ENCODE results near the gene ZNF692. TPM values are rescaled to one million over a fixed set of nuclear protein-coding genes. Genes with fewer than 3 reads are reported as not detected.

ZNF692 gene
- total RNA-seq, 6 donors from 2014 or later = 25.7 to 248 (median 34.1) TPM

- TF ChIP-seq POLR2AphosphoS5 (IDR thresholded peaks at IDR 0.05) (no peak), EP300 (IDR thresholded peaks at IDR 0.05) (no peak), POLR2A (IDR thresholded peaks at IDR 0.05) (no peak)
- TF ChIP-seq, protein P1, sequence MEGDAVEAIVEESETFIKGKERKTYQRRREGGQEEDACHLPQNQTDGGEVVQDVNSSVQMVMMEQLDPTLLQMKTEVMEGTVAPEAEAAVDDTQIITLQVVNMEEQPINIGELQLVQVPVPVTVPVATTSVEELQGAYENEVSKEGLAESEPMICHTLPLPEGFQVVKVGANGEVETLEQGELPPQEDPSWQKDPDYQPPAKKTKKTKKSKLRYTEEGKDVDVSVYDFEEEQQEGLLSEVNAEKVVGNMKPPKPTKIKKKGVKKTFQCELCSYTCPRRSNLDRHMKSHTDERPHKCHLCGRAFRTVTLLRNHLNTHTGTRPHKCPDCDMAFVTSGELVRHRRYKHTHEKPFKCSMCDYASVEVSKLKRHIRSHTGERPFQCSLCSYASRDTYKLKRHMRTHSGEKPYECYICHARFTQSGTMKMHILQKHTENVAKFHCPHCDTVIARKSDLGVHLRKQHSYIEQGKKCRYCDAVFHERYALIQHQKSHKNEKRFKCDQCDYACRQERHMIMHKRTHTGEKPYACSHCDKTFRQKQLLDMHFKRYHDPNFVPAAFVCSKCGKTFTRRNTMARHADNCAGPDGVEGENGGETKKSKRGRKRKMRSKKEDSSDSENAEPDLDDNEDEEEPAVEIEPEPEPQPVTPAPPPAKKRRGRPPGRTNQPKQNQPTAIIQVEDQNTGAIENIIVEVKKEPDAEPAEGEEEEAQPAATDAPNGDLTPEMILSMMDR (IDR thresholded peaks at IDR 0.05) = no peak
- Histone ChIP-seq H3K4me1 (peaks cover 18 to 26% (median 24%) of the 10 kb centered on the region in 4 donors), H3K9me3 (no peaks in the 10 kb centered on the region), H3K27me3 (no peaks in the 10 kb centered on the region), H3K27ac (peak overlapping the region; percentile 84 to 96 (median 93)), H3K36me3 (peaks cover 0 to 20% (median 5%) of the 10 kb centered on the region in 4 donors), H3K4me3 (peak overlapping the region; percentile 45 to 76 (median 52))
- 15 to 26% methylated on average over 4 of the region's 4 CpGs for WGBS, 2 donors
- ATAC-seq (ENCODE audit: low FRiP score in 2 of 2) (peak in 1 of 2 donors; percentile 1), DNase-seq (no peak)
Observed at GRCh38 chr1:248857749-248858095, 1.2 kb downstream of the ZNF692 start.

- peak in 1 of 2 donors; percentile 76 for DNase-seq
- H3K9me3 ChIP-seq = no peaks in the 10 kb centered on the region
- peak overlapping the region in 1 of 4 donors; percentile 56 for H3K4me3 ChIP-seq
- TF ChIP-seq EP300 (IDR thresholded peaks at IDR 0.05) = no peak
- TF ChIP-seq POLR2AphosphoS5 (IDR thresholded peaks at IDR 0.05) = no peak
- TF ChIP-seq, protein P1 (IDR thresholded peaks at IDR 0.05) = no peak
- TF ChIP-seq POLR2A (IDR thresholded peaks at IDR 0.05) = no peak
- H3K4me1 ChIP-seq = peaks cover 15 to 24% (median 20%) of the 10 kb centered on the region in 4 donors
- 85 to 91% methylated on average over 5 to 7 of the region's 7 CpGs for WGBS, 2 donors
- peaks cover 0 to 20% (median 5%) of the 10 kb centered on the region in 4 donors for H3K36me3 ChIP-seq
- ATAC-seq (ENCODE audit: low FRiP score in 2 of 2) = no peak
- peak overlapping the region in 3 of 4 donors; percentile 90 to 96 (median 96) for H3K27ac ChIP-seq
- H3K27me3 ChIP-seq = no peaks in the 10 kb centered on the region
Observed at GRCh38 chr1:248857201-248857600, 1.7 kb downstream of the ZNF692 start.

GRCh38 chr1:248856176-248856575 is 2.7 kb downstream of the ZNF692 start:
- WGBS, 2 donors = 94 to 97% methylated on average over 1 of the region's 1 CpG
- no peak for TF ChIP-seq POLR2AphosphoS5 (IDR thresholded peaks at IDR 0.05)
- TF ChIP-seq EP300 (IDR thresholded peaks at IDR 0.05) = no peak
- TF ChIP-seq, protein P1 (IDR thresholded peaks at IDR 0.05) = no peak
- no peak for TF ChIP-seq POLR2A (IDR thresholded peaks at IDR 0.05)
- H3K27me3 ChIP-seq = no peaks in the 10 kb centered on the region
- peaks cover 15 to 24% (median 20%) of the 10 kb centered on the region in 4 donors for H3K4me1 ChIP-seq
- no peak overlapping the region for H3K27ac ChIP-seq
- H3K9me3 ChIP-seq = no peaks in the 10 kb centered on the region
- ATAC-seq (ENCODE audit: low FRiP score in 2 of 2) (no peak), DNase-seq (no peak)
- no peak overlapping the region for H3K4me3 ChIP-seq
- H3K36me3 ChIP-seq = peaks cover 0 to 22% (median 6%) of the 10 kb centered on the region in 4 donors

GRCh38 chr1:248855580-248855979 is 3.3 kb downstream of the ZNF692 start:
- Histone ChIP-seq H3K36me3 (peaks cover 0 to 28% (median 12%) of the 10 kb centered on the region in 4 donors), H3K27me3 (no peaks in the 10 kb centered on the region), H3K4me3 (no peak overlapping the region), H3K9me3 (no peaks in the 10 kb centered on the region), H3K27ac (no peak overlapping the region), H3K4me1 (peaks cover 15 to 24% (median 20%) of the 10 kb centered on the region in 4 donors)
- TF ChIP-seq, protein P1 (IDR thresholded peaks at IDR 0.05) = no peak
- TF ChIP-seq EP300 (IDR thresholded peaks at IDR 0.05) (no peak), POLR2AphosphoS5 (IDR thresholded peaks at IDR 0.05) (no peak), POLR2A (IDR thresholded peaks at IDR 0.05) (no peak)
- 94 to 95% methylated on average over 6 of the region's 6 CpGs for WGBS, 2 donors
- DNase-seq = no peak
- ATAC-seq (ENCODE audit: low FRiP score in 2 of 2) = no peak

All from upper lobe of left lung (tissue), 6 donors.